Stimulated activated CD8-positive, alpha-beta memory T cell treated with anti-CD3 and anti-CD28 coated beads, Interleukin-7, amount 100 ng/mL, for 48 hours (primary cell): Measurements from ENCODE around the gene CCNE1.

Experiments used
- DNase-seq, 2 donors: peaks; one replicate each; pipeline ENCODE4 v3.0.0-alpha.2; 2020; ENCODE audit warnings: low read depth in 1 of 2; ENCODE audit errors: extremely low read depth in 1 of 2

CCNE1 gene

DNA sequence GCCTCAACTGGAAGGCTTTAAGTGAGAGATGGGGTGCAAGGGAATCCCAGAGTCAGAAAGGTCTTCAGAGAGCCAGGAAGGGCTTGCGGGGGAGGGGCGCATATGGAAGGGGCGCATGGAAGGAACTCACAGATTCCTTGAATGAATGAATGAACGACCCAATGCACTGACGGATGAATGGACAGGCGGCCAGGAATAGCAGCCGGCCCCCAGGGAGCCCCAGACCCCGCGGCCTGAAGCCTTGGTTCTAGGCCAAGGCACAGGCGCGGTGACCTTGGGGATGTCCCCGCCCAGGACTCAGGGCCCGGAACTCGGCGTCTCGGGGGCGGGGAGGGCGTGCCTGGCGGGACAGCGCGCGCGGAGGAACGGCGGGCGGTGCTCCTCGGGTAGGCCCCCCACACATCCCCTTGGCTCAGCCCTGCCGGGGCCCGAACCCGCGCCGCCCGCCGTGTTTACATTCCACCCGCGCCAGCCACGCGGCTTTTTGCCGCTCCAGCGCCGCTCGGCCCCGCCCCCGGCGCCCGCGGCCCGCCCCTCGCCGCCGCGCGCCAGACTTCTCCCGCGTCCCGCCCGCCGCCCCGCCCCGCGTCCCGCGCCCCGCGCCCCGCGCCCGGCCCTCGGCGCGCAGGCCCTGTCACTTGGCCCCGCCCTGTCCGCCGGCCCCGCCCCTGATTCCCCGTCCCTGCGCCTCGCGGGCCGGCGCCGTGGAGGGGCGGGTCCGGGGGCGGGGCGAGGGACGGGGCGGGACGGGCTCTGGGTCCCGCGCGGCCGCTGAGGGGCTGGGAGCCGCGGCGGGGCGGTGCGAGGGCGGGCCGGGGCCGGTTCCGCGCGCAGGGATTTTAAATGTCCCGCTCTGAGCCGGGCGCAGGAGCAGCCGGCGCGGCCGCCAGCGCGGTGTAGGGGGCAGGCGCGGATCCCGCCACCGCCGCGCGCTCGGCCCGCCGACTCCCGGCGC lies at the start of gene CCNE1:
Gene CCNE1 (plus strand): TSS at position 867 of the 955 bp plus-strand sequence. CDS start 565 bp downstream, outside the sequence.
- DNase-seq = peak; percentile 89 to 90

DNA sequence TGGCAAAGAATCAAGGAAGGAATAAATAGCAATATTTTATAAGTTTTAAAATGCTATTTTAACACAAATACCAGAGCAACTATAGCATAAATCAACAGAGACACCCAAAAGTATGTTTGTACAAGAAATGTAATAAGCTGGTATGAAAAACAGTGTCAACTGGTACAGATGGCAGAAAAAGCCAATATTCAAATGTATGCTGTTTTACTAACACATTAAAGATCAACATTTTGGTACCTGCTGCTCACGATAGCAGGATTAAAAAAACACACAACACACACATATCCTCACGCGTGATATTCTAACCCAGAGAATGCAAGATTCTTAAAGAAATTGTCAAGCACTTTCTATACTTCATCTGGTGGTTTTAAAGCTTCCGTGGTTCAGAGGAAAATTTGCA lies 48.6 kb upstream of the CCNE1 start:
- no peak for DNase-seq

DNA sequence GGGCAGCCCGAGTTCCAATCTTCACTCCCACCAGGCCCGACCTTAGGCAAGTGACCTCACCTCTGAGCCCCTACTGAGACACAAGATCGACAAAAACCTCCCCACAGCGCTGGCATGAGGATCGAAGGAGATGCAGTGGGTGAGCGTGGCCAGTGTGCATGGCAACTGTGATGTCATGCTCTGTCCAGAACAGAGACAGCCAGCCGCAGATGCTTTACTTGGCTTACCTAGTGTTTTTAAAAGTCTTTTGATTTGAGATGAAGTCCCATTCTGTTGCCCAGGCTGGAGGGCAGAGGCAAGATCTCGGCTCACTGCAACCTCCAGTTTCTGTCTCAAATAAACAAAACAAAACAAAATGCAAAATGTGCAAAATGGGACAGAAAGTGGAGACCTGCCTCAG lies 47.4 kb upstream of the CCNE1 start:
- no peak for DNase-seq

DNA sequence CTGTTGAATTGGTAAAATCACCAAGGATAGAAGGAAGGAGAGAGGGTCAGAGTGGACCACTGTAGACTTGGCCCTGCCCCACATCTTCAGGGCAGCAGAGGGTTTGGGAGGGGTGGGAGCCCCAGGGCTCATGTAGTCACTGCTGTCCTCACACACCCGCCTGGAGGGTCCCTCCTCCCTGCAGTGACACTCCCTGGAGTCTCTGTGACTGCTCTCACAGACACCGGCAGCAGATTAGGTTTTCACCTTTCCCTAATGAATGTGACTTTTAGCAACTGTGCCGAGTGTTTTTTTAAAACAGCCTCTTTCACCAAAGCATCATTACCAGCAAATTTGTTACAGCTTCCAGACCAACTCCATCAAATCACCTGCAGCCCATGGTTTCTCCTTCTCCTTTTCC lies 45.7 kb upstream of the CCNE1 start:
- no peak for DNase-seq

DNA sequence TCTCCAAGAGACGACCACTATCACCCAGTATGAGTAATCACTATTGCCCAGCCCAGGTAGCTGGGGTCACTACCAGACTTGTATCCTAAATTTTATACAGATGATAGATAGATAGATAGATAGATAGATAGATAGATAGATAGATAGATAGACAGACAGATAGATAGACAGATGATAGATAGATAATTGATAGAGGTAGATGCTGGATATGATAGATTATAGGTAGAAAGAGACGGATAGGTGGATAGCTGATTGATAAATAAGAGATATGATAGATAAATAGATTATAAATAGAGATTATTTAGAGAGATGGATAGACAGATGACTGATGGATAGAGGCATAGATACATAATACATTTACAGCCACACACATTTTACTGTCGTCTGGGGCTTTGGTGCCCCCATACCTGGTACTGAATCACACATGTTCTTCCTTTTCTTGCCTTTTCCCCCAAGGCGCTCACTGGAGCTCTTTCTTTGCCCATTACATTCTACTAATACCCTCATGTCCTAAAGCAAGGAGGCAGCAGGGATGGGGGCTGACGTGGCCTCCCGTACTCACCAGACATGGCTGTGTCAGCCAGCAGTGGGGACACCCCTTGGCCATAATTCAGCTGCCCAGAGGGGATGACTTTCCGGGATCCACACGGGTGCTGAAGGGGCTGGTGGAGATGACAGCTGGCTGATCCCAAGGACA lies 44.6 kb upstream of the CCNE1 start:
- no peak for DNase-seq

DNA sequence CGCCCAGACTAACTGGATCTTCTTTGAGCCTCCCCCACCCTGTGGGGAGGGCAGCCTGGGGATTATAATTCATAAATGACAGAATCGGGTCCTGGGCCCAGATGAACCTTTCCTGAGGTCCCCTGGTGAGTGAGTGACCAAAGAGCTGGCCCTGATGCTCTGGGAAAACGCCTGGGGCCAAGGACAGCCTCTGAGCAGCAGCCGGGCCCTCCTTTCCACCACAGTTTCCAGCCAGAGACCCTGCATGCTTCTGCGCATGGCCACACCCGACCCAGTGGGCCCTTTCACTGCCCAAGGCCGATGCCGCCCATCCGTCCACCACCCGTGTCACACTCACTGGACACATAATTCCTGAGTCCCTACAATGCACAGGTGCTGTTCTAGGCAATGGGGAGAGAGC lies 43.6 kb upstream of the CCNE1 start:
- no peak for DNase-seq

DNA sequence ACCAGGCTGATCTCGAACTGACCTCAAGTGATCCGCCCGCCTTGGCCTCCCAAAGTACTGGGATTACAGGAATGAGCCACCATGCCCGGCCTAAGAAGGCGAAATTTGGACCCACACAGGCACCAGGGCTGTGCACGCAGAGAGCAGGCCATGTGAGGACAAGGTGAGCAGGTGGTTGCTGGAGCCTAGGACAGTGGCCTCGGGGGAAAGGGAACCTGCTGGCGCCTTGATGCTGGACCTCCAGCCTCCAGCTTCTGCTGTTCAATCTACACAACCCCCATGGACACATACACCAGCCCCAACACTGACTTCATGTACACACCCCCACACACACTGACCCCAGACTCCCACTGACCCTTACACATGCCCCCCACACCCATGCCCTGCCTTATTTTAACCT lies 41.8 kb upstream of the CCNE1 start:
- no peak for DNase-seq

DNA sequence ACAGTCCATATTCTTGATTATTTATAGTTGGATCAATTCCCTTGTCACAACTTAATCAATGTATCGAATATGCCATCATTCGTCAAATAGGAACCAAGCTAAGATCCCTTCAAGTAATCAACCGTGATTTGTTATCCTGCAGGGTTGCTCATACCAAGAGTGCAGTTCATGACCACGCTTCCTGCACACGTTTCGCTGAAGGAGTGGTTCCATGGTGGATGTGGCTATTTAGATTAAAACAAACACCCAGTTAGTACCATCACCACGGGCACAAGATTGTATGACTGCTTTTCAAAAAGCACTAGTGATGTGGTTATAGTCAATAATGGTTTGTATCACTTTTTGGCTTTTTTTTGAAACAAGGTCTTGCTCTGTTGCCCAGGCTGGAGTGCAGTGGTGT lies 41.1 kb upstream of the CCNE1 start:
- DNase-seq = no peak

DNA sequence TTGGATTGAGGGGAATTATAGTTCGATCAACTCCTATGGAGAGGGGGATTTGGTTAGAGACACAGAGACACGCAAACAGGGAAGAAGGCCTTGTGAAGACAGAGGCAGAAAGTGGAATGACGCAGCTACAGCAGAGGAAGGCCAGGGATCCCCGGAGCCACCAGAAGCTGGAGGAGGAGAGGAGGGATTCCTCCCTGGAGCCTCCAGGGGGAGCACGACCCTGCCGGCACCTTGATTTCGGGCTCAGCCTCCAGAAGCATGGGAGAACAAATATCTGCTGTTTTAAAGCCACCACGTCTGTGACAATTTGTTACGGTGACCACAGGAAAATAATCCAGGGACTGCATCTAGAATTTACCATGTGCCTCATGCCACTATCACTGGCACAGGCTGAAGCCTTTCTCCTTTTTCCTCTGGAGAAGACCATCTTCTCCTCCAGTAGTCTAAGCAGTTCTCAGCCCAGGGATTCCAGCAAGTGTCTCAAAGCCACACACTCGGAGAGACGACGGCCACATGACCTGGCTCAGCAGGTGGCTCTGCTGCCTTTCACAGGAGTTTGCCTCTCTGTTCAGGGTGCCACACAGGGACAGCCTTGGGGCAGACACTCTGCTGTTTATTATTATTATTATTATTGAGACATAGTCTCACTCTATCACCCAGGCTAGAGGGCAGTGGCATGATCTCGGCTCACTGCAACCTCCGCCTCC lies 39.9 kb upstream of the CCNE1 start:
- DNase-seq = peak in 1 of 2 donors; percentile 9

DNA sequence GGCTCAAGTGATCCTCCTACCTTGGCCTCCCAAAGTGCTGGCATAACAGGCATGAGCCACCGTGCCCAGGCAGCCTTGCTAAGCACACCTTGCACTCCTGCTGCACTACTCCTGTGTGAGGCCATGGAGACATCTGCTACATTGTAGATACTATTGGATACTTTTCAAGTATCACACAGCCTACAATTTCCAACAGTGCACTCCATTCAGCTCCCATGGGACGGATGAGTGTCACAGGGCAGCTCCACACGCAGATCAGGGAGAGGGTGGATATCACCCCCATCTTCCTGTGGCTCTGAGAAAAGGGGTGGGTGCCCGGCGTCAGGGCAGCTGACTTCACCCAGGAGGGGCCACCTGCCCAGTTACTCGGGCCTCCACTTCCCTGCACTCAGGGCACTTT lies 39.1 kb upstream of the CCNE1 start:
- no peak for DNase-seq

DNA sequence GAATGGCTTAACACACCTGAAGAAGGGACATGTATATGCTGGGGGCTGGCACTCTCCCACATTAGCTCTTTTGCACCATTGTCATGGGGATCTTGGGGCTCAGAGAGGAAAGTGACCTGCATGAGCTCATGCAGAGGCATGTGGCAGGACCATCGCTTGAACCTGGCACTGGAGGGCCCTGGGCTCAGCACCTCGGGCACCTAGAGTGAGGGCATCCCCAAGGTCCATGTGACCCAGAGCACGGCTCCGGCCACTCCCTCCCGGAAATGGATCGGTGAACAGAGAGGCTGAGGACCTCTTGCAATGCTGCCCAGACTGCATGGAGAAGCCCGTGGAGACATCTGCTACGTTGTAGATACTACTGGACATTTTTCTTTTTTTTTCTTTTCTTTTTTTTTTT lies 38.6 kb upstream of the CCNE1 start:
- DNase-seq = no peak

DNA sequence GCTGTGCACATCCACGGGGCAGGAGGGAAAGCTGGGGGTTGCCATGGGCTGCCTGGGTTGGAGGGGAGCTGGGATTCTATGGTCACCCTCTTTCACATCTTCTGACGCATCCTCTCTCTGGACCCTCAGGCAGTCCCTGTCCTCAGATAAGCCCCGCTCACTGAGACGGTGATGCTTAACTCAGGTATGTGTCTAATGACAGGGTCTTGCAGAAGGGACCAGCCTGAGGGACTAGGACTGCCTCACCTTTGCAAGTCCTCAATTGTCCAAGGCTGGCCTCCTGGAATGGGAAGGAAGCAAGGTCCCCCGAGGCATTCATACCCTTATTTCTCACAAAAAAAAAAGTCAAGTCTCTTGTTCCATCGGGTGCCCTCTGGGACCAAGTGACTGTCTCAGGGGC lies 37.7 kb upstream of the CCNE1 start:
- DNase-seq = no peak

DNA sequence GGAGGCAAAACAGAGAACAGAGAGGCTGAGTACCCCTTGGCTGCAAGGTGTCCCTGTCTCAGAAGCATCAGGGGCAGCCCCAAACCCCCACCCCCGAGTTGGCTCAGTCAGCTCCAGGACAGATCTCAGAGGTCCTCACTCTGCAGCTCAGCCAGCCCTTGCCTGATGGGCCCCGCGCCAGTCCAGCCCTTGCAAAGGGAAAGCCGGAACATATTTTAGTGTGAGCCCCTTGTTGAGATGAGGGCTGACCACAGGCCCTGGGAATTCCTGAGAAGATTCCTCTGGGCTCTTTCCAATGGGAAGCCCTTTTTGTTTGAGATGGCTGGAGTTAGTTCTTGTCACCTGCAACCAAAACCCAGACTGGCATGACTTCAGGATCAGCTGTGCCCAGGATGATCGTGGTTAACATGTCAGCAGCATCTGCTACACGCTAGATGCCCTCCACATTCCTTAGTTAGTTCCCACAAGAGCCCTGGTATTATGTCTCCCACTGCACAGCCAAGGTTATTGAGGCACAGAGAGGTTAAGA lies 33.9 kb upstream of the CCNE1 start:
- no peak for DNase-seq

DNA sequence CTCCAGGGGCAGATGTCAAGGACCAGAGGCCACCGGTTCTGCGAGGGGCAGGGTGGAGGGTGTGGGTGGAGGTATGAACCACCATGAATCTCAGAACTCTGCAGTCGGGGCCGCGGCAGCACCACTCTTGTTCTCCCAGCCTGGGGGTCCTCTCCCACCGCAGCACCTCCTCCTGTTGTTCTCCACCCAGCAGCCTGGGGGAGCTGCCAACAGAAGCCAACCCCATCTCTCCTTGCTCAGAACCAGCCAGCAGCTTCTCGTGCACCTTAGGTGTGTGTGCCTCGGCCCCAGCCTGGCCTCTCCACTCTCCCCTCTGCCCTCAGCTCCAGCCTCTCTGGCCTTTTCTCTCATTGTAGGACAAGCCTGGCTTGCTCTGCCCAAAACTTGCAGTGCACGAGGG lies 31.9 kb upstream of the CCNE1 start:
- no peak for DNase-seq

DNA sequence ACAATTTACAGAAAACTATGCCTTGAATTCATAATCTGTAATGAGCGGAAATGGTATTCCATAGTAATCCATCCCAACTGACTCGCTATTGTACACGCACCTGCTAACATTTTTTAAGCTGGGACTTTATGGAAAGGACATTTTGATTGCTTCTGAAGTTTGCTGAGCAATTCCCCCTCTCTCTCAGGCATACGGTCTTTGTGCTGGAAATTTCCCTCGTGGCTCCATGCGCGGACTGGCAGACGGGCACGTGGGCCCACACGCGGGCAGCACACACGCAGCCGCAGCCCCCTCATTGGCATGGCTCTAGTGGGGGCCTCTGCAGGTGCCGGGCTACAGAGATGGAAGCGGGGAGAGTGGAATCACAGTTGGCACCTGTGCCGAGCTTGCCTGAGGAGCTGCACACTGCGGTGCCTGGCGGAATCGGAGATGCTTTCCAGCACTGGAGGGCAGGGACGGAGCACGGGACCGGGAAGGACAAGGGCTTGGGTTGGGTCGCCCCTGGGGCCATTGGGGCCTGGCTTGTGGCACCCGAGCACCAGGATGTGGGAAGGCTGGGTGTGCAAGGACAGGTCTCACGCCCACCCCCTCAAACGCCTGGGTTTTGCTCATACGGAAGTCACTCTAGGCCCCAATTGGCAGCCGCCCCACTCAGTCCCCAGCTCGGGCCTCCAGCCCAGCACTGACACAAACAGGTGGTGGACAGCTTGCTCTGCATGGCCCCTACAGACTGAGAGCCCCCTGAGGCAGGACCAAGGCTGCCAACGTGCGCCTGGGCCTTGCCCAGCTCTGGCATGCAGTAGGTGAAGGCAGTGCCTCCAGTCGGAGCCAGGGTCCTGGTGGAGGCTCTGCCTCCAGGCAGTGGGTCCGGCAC lies 30.2 kb upstream of the CCNE1 start:
- DNase-seq = no peak

DNA sequence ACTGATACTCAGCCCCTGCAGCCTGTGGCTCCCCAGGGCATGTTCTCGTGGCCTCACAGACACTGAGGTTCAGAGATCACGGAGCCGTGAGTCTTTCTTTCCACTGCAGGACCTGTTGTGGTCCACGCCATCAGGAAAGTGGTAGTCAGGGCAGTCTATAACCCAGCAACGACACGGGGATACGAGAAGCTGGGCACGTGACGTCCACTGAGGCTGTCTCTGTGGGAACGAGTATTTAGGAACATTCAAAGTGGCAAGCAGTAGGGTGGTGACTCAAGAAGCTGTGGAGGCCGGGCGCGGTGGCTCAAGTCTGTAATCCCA lies 29.6 kb upstream of the CCNE1 start:
- DNase-seq = no peak

DNA sequence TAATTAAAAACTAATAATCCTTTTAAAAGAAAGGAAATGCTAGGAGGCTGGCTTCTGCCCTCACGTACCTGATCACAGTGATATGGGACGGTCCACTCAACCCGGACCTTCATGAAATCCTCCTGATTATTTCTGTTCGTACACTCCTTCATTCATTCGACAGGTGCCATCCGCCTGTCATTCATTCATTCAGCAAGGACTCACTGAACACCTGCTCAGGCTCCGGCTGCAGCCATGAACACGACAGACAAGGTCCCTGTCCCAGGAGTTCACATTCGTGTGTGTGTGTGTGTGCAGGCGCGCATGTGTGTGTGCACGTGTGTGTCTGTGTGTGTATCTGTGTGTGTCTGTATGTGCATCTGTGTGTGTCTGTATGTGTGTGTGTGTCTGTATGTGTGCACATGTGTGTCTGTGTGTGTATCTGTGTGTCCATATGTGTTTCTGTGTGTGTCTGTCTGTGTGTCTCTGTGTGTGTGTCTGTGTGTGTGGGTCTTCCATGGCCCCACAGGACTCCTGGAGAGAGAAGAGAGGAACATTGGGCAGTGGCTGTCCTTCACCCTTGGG lies 28.1 kb upstream of the CCNE1 start:
- no peak for DNase-seq

DNA sequence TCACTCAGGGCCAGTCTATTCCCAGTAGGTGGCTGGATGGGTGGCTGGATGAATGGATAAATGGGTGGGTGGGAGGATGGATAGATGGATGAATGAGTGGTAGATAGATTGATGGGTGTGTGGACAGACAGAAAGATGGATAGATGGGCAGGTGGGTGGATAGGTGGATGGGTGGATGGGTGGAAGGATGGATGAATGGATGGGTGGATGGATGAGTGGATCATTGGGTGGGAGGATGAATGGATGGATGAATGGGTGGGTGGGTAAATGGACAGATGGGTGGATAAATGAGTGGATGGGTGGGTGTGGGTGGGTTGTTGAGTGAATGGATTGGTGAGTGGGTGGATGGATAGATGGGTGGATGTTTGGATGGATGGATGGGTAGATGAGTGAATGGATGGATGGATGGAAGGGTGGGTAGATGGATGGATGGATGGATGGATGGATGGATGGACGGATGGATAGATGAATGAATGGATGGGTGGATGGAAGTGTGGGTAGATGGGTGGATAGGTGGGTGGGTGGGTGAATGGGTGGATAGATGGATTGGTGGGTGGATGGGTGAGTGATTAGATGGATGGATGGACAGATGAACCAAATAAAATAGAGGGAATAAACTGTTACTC lies 27.1 kb upstream of the CCNE1 start:
- no peak for DNase-seq

DNA sequence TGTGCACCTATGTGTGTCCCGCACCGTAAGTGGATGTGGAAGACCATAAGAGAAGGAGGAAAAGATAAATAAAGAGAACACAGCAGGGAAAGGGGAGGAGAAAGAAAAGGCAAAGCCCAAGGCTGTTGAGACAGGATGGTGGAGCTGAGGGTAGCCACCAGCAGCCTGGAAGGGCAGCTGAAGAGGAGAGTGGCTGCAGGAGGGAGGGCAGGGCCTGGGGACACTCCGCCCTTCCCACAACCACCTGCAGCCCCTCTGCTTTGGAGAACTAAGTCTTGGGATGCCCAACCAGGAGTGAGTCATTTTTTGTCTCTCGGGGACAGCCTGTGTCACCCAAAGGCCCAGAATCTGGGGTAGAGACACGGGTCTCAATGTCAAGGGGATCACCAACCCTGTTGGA lies 26.4 kb upstream of the CCNE1 start:
- DNase-seq = no peak
